OCI-LY1 (cell line): Measurements from ENCODE around the gene CINP.
A peak's percentile ranks its signal among the peaks of the same experiment; 100 is the strongest.

ENCODE experiments used
- EZH2 ChIP-seq: fragments of 200-600 bp; sonication (generic), shearing (Covaris generic); IDR thresholded peaks from 2 replicates; pipeline ENCODE4 v1.8.0; 2017; ENCODE audit warnings: borderline replicate concordance, mixed run types, mild to moderate bottlenecking, antibody characterized with exemption, low read length, moderate library complexity, mixed read lengths
- TF ChIP-seq, protein P1 (sequence below): fragments of 200-600 bp; sonication (generic), shearing (Covaris generic); IDR thresholded peaks from 2 replicates; pipeline ENCODE4 v1.5.1; 2017; ENCODE audit warnings: mild to moderate bottlenecking, antibody characterized with exemption, low read length, moderate library complexity, mixed read lengths

- TF ChIP-seq, protein P1, sequence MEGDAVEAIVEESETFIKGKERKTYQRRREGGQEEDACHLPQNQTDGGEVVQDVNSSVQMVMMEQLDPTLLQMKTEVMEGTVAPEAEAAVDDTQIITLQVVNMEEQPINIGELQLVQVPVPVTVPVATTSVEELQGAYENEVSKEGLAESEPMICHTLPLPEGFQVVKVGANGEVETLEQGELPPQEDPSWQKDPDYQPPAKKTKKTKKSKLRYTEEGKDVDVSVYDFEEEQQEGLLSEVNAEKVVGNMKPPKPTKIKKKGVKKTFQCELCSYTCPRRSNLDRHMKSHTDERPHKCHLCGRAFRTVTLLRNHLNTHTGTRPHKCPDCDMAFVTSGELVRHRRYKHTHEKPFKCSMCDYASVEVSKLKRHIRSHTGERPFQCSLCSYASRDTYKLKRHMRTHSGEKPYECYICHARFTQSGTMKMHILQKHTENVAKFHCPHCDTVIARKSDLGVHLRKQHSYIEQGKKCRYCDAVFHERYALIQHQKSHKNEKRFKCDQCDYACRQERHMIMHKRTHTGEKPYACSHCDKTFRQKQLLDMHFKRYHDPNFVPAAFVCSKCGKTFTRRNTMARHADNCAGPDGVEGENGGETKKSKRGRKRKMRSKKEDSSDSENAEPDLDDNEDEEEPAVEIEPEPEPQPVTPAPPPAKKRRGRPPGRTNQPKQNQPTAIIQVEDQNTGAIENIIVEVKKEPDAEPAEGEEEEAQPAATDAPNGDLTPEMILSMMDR = peak; percentile 49
- TF ChIP-seq EZH2 = no peak
Observed at GRCh38 chr14:102316743-102317563, 45.7 kb downstream of the CINP start.
